AG09309 (cell line): ENCODE results near the gene UIMC1.

ENCODE experiments used
- DNase-seq: peaks from one replicate; pipeline ENCODE4 v3.0.0-alpha.2; 2010; ENCODE audit warnings: low read depth
- H3K4me3 ChIP-seq: 2 replicates; pipeline ENCODE4 v1.5.1; 2011; ENCODE audit warnings: mild to moderate bottlenecking, low read depth, low read length, moderate library complexity; ENCODE audit not compliant: control insufficient read depth
- TF ChIP-seq, protein P1 (sequence below): IDR thresholded peaks from 2 replicates; pipeline ENCODE4 v1.5.1; 2011; ENCODE audit warnings: mild to moderate bottlenecking, low read depth, low read length, inconsistent platforms; ENCODE audit not compliant: insufficient read depth, control insufficient read depth; ENCODE audit errors: missing control alignments

Gene UIMC1

DNA sequence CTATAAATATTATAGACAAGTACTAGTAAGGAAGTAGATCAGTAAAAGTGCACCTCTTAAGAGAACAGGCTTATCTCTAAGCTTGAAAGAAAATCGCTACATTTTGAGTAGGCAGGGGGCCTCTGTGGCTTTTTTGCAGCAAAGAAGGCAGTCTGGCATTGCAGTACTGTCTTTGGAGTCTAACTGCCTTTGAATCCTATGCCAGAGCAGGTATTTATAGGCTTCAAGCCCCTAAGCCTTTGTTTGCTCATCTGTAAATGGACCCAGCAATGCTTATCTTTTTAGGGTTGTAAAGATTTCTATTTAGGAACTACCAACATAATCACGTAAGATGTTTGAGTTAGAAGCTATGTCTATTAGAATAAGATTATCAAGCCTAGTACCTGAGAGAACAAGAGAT, 83.8 kb downstream of the UIMC1 start:
- DNase-seq, result no peak
- no peak overlapping the region for H3K4me3 ChIP-seq
- TF ChIP-seq, protein P1, sequence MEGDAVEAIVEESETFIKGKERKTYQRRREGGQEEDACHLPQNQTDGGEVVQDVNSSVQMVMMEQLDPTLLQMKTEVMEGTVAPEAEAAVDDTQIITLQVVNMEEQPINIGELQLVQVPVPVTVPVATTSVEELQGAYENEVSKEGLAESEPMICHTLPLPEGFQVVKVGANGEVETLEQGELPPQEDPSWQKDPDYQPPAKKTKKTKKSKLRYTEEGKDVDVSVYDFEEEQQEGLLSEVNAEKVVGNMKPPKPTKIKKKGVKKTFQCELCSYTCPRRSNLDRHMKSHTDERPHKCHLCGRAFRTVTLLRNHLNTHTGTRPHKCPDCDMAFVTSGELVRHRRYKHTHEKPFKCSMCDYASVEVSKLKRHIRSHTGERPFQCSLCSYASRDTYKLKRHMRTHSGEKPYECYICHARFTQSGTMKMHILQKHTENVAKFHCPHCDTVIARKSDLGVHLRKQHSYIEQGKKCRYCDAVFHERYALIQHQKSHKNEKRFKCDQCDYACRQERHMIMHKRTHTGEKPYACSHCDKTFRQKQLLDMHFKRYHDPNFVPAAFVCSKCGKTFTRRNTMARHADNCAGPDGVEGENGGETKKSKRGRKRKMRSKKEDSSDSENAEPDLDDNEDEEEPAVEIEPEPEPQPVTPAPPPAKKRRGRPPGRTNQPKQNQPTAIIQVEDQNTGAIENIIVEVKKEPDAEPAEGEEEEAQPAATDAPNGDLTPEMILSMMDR, result no peak

DNA sequence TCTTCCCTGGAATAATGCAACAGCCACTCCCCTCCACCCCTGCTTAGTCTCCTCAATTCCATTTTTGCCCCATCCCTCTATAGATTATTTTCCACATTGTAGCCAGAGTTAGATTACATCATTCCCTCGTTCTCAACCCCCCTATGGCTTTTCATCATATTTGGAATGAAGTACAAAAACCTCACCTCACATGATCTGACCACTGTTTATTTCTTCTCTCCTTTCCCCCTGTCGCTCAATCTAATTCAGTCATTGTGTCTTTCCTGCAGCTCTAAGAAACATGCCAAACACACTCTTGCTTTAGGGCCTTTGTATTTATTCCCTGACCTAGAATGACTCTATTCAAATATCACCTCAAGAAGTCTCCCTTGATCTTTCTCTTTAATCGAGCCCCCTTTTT, 84.9 kb downstream of the UIMC1 start:
- no peak overlapping the region for H3K4me3 ChIP-seq
- TF ChIP-seq, protein P1, result no peak
- DNase-seq, result no peak

DNA sequence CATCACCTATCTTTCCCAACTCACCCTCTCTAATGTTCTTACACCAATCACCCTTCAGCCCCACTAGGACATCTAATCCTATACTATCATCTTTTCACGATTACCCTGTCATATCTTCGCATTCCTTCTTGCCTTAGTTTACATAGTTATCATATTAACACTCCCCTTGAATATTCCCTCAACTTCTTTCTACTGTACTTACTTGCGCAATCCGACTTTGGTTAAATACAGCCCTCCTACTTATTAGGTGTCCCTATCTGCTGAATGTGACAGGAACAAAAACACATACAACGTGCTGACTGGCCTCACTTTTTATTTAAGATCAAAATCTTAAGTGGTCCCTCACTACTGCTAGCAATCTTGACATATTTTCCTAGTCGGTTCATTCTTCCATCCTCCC, 88.0 kb downstream of the UIMC1 start:
- no peak overlapping the region for H3K4me3 ChIP-seq
- DNase-seq, result no peak
- TF ChIP-seq, protein P1, result no peak

DNA sequence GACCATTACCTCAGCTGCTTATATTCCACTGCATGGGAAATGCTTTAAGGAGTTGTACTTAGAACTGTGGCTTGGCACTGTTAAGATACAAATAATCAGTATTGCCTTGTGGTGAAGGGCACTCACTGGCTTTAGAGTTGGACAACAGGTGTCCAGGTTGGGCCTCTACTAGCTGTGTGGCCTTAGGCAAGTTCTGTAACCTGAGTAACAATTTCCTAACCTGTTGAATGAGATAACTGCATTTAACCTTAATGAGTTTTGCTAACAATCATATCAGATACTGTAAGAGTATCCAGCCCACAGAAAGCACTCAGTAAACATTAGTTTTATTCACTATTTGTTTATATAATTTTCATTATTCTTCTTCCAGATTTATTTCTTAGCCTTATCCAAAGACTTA, 90.2 kb downstream of the UIMC1 start:
- TF ChIP-seq, protein P1, result no peak
- H3K4me3 ChIP-seq, result no peak overlapping the region
- DNase-seq, result no peak

DNA sequence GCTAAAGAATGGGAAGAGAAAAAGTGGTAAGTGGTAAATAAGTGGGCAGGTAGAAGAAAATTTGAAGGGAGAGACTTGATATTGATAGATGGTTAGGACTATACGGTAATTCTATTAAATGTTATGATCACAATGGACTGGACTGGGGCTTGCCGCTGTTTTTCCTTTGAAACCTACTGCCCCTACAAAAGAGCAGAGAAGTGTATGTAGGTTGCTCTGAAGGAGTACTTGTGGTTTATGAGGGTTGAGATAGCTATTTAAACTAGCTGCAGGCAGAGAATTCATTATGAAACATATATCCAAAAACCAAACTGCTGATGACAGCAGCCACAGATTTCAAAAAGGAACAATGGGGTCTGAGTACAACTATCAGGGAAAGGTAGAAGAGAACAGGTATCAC, 90.7 kb downstream of the UIMC1 start:
- TF ChIP-seq, protein P1, result no peak
- DNase-seq, result no peak
- no peak overlapping the region for H3K4me3 ChIP-seq

DNA sequence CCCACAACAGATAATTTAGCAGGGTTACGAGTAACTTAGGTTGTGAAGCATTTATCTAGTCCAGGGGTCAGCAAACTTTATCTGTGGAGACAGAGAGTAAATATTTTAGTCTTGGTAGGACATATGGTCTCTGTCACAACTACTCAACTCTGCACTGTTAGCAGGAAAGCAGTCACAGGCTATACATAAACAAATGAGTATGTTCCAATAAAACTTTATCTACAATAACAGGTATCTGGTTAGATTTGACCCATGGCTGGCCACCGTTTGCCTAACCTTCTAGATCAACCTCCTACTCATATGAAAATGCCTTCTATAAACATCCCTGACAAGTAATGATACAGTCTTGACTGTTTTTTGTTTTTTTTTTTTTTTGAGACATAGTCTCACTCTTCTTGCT, 94.5 kb downstream of the UIMC1 start:
- TF ChIP-seq, protein P1, result no peak
- H3K4me3 ChIP-seq, result no peak overlapping the region
- DNase-seq, result no peak

DNA sequence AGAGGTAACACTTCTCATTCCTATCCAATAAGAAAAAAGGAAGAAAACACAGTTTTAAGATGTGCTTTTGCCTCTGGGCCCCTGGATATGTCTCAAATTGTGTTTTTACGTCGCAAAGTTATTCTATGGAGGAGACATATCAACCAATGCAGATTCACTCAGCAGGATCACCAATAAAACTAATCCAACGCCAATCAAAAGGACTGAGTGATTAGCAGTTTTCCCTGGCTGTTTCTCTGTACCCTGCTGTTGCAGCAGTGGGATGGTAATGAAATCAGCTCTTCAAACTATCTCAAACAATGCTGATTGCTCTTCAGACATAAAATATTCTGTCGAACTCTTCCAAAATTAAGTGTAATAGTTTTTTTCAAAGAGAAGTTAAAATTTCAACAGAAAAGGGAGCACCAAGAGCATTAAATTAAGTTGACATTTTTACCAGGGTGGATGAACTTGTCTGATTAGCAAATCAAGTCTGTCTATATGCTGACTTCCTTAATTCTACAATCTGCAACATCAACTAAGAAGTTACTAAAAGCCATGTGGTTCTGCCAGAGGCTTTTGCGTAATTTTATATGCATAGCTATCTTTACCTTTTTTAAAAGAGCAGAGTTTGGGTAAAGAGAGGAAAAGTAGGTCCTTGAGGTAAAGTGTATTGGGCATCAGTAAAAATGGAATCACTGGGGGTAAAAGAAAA, 97.8 kb downstream of the UIMC1 start:
- no peak overlapping the region for H3K4me3 ChIP-seq
- no peak for DNase-seq
- TF ChIP-seq, protein P1, result no peak
